HUDEP-2 (cell line): ENCODE data around the gene CLK3.

Source experiments
- DNase-seq, 76 experiments: peaks; one replicate each; lab custom pipeline; 2025; ENCODE audit not compliant: unreplicated experiment in 76 of 76; lab: John Stamatoyannopoulos, UW

CLK3 gene

DNA sequence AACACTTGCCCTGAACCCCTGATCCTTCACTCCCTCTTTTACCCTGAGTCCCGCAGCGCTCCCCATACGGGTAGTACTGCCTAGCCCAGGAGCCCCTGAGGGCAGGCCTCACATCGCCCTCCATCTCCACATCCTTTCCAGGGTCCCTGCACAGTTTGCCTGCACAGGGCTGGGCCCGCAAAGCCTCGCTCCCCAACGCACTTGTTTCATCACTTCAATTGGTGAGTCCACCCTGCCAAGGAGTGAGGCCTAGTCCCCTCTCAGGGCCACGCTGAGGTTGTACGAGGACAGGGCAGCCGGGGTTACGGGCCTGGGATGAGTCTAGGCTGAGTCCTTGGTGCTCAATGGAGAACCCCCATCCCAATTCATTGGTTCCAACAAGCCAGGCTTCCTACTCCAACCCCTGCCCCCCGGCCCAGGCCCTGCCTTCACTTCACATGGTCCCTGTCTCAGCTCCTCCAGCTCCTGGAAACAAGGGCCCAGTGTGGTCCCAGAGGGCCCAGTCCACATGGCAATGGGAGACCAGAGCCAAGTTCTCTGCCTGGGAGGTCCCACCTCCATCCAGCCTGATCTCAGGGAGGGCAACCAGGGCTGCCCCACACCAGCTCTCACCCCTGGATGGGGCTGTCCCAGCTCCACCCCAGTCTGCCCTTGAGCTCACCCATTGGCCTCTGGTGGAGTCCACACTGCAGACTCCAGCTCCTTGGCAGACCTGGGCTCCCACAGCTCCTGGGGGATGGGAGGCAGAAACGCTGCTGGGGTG is 12.4 kb upstream of the CLK3 start:
- no peak for DNase-seq

DNA sequence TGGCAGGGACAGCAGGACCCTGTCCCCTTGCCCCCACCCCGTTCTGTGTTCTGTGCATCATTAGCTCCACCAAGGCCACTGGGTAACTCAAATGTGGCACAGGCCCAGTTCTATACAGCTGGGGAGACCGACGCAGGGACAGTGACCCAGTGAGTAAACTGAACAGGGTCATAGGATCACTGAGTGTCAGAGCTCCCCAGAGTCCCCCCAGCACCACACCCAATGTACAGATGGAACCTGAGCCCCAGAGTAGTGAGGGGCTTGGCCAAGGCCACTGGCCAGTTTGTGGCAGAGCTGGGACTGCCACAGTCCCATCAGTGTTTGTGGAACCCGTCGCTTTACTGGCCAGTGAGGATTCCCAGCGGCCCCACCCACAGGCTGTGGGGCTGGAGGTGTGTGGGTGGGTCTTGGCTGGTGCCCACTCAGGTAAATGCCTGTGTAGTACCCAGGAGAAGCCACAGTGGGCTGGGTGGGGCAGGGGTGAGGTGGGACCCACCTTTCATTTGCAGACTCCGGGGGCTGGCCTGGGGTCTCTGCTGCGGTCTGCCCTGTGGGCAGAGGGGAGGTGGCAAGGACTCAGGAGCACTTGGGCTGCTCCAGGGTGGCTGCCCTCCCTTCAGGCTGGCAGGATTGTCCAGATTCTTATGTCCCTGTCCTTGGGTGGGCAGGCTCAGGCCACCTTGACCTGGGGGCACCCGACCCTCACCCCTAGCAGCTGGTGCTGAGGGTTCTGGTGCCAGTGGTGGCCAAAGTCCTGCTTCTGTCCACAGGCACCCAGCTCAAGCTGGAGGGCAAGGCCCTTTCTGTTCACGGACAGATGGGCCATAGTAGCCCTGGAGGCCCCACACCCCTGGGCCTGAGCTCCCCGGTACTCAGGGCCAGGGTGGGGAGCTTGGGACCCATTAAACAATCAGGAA is 11.6 kb upstream of the CLK3 start:
- no peak for DNase-seq

DNA sequence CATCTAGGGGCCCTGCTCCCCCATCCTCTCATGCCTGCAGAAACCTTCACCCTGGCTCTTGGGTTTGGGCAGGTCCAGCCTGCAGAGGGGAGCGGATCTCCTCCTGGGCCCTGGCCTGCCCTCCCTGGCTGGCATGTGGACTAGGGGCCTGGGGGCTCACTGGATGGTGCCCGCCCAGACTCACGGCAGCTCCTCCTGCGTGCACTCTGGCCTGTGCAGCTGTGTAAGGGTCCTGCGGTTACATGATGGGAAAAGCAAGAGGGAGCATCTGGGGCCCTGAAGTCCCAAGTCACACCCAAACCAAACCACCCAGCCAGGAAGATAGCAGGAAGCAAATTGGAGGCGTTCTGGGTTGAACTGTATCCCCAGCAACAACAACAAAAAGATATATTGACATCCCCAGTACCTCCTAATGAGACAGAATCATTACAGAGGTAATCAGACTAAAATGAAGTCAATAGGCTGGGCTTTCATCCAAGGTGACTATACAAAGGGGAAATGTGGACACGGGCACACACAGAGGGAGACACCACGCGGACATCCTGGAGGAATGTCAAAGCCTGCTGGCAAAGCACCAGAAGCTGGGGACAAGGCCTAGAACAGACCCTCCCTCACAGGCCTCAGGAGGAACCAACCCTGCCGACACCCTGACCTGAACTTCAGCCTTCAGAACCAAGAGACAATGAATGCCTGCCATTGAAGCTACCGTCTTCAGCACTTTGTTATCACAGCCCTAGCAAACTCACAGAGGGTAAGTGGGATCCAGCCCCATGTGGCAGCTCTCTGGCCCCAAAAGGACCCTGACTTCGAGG is 10.4 kb upstream of the CLK3 start:
- DNase-seq, result no peak

DNA sequence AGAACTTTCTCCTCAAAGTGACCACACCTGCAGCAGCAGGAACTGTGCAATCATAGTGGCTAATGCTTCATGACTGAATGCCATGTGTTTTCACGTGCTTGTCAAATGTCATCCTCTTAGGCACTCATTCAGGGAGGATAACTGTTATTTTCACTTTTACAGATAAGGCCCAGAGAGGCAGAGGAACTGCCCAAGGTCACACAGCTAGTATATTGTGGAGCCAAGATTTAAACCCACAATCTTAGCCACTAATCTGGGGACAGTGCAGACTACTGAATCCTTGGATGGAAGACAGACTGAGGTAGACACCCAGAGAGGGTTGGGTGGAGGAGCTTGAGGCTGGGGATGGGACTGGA is 9.9 kb upstream of the CLK3 start:
- DNase-seq, result peak in 3 of 76 experiments; percentile 14 to 24 (median 23)

DNA sequence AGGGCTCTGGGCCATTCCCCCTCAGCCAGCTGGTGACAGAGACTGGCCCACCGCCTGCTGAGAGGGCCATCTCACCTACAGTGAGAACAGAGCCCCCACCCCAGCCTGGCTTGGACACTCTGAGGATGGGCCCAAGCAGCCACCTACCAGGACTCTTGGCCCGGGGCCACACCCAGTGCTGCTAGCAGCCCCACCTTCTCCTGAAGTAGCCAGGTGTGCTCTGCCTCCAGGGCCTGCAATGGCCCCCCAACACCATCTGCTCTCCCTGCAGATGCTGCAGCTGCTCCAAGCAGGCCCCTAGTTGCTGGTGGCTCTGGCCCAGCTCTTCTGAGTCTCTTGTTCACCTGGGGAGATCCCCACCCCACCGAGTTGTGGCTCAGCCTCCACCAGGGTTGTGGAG is 6.8 kb upstream of the CLK3 start:
- DNase-seq, result no peak

DNA sequence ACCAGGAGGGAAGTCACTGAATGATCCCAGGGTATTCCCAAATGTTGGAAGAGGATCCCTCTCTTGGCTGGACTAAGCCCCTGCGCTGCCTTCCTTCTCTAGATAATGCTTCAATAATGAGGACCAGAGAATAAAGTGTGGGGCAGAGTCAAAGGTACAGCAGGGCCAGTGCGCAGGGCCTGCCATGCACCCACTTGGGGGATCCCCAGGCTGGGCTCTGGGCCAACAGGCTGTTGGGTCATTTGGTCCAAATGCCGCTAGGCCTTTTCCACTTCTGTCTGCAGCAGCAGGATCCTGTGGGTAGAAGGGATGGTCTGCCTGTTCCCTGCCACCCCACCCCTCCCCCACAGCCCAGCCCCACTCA is 5.7 kb upstream of the CLK3 start:
- peak in 1 of 76 experiments; percentile 50 for DNase-seq

DNA sequence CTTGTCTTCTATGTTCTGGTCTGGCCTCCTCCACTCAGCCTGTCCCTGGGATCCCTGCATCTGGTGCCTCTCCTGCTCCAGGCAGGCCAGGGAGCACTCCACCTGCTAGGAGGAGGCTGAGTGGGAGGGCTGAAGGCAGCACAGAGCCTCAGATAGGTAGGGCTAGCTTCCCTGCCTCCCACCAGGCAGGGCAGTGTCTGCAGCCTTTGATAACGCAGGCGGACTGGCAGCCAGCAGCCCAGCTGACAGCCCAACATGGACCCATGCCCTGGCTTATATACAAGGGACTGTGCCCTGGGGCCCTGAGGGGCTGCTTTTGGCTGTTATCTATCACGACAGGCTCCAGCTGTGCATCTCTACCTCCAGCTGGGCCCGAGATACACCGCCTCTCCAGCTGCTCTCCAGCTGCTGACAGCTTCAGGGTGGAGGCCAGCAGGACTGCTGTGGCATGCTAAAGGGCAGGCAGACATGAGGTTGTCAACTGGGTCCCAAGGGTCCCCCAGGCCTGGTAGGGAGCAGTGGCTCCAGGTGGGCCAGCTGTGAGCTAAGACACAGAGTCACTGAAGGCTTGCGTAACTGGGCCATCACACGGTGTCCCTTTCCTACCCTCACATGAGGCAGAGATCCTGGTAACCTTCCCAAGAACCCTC is 5.2 kb upstream of the CLK3 start:
- peak in 75 of 76 experiments; percentile 37 to 100 (median 98) for DNase-seq

DNA sequence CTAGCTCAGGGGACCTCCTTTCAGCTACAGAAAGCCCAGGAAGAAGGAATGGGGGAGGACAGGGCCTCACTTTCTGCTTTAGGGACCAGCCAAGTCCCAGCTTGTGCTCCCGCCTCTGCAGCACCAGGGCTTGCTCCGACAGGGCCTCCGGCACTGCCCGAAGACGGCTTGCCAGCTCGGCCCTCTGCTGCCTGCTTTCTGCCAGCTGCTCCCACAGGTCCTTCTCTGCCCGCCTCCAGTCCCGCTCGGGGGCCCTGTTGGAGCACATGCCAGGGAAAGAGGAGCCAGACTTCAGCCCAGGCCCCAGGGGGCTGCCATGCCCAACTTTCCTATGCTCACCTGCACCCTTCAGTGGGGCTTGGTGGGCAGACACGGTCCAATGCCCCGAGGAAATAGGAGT is 4.3 kb upstream of the CLK3 start:
- DNase-seq, result peak in 1 of 76 experiments; percentile 46

DNA sequence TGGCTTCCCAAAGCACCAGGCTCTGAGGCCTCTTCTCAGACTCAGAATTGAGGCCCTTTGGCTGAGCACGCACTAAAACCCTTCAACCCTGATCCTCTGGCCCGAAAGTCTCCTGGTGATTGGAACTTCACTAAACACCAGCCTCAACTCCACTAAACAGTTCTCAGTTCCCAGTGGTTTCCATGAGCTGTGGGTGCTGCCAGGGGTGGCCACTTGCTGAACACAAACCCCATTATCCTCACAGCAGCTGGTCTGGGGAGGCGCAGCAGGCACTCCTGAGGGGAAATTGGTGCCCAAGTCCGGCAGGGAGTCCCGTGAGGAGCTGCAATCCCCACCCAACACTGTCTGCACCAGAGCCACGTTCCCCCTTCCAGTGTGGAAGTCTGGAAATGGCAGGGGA is 3.8 kb upstream of the CLK3 start:
- no peak for DNase-seq

DNA sequence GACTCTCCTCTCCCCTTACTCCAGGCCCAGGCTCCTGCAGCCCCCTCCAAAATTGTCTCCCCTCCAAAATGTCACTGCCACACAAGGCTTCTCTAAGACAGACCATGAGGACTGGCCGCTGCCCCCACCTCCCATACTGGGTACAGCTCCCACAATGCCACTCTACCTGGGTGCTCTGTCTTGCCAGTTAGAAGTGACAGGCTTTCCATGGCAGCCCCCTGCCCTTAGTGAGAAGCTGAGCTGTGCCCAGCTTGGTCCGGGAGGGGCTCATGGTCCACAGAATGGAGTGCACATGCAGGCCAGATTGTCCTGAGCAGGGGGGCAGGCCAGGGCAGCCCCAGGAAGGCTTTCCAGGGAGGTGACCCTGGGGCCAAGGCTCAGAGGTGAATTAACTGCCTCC is 3.0 kb upstream of the CLK3 start:
- no peak for DNase-seq

DNA sequence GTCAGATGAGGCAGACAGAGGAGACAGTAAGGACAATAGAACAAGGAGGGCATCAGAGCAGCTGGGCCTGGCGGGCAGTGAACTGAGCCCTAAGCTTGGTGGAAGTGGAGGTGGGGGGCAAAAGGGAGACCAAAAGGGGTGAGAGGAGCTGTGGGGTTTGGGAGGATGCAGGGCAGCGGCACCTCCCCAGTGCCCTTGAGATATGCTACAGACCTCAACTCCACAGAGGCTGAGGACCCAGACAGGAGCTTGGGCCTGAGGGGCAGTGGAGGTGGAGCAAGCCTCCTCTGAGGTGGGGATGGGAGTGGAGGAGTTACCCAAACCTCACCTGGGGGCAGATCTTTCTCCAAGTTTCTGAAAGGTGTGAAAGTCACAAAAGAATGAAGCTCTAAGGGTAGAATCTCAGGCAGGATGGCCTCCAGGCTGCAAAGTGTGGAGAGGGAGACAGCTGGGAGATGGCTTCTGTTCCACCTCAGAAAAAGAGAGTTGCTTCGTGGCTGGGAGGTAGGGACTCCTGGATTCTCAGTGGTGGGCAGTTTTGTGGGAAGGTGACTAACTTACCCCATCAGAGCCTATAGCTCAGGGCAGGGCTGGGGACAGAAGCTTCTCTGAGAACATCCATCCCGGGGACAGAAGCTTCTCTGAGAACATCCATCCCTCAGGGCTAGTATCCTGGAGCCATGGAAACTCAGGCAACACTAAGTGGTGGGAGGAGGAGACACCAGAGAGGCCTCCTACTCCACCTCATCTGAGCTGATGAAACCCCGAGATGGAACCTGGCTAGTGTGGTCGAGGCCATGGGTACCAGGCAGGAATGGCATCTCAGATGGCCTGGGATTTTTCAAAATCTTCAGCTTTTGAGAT is 2.3 kb upstream of the CLK3 start:
- DNase-seq, result no peak

DNA sequence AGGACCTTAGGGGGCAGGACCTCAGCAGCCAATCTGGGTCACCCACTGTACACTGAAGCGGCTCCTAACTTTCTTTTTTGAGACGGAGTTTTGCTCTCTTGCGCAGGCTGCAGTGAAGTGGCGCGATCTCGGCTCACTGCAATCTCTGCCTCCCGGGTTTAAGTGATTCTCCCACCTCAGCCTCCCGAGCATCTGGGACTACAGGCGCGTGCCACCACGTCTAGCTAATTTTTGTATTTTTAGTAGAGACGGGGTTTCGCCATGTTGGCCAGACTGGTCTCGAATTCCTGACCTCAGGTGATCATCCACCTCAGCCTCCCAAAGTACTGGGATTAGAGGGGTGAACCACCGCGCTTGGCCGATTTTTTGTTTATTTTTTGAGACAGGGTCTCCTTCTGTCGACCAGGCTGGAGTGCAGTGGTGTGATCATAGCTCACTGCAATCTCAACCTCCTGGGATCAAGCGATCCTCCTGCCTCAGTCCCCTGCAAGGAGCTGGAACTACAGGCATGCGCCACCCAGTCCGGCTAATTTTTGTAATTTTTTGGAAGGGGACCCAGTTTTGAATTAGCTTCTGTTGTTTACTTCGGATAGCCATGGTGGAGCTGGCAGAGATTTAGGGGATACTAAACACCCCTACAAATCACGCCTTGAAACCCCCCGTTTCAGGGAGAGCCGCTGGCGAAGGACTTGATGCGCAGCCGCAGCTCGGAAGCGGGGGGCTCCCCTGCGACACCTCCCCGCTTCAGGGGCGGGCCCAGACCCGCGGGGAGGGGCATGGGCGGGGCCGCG is 1.5 kb upstream of the CLK3 start:
- DNase-seq, result peak in 1 of 76 experiments; percentile 18

DNA sequence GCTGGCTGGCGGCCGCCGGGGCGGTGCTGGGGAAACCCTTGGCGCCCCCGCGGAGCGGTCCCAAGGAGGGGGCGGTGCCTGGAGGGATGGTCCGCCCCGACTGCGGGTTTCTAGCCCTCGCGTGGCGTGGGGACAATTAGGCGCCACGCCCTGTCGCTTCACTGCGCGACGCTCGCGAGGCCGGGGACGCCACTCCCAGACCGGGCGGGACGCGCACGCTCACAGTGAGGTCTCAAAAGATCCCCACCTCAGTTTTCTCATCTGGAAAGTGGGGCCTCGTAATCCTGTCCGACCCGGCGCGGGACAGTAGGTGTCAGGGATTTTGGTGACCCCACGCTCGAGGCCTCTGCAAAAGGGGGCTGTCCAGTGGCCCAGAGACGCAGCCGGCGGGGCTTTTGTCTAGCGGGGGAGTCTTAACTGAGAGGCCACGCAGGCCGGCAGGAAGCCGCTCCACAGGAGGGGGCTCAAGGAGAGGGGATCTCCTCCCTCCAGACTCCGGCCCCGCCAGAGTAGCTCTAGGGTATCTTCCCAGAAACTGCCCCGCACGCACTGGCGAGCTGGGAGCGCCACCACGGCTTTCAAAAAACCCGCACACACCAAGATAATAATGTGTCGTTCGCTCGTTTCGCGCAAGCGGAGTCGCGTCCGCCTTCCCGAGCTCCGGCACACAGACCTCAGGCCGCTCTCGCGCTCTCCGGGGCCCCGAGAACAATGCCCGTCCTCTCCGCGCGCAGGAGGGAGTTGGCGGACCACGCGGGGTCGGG is 710 bp upstream of the CLK3 start:
- peak in 62 of 76 experiments; percentile 11 to 81 (median 58) for DNase-seq

DNA sequence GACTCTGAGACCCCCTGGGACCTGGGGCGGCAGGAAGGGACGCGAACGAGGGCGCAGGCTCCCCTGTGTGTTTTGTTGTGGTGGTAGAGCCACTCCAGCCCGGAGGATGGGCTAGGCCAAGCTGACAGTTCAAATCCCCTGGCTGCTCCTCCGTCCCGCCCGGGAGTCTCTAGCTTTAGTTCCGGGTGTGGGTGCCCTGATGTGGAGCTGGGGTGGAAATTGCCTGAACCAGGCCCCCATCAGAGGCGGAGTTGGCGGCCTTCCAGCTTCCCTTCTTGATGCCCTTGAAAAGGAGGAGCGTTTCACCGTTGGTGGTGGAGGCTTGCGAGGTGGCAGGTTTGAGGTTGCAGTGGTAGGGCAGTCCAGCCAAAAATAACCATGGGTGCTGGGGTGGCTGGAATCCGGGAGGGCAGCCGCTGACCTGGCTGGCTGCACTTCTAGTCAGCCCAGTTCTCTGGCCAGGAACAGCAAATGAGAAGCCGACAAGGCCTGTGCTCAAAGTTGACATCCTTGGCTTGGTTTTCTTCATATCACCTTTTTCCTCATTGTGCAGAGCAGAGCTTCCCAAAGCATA is 817 bp downstream of the CLK3 start:
- peak in 72 of 76 experiments; percentile 5 to 86 (median 66) for DNase-seq

DNA sequence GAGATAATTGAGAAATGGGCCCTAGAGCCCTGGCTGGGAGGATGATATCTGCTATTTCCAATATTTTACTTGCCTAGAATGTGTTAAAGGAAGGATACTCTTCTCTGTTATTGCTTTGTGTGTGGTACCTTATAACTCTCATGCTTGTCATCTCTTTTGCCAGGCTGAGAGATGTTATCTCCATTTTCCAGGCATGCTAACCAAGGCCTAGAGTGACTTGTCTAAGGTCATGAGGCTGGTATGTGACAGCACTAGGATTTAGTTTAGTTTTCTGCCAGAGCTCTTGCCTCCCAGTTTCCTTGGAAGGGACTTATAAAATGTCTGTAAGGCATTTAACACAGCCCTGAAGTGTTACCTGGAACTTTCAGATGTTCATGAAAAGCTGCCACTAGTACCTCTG is 1.4 kb downstream of the CLK3 start:
- DNase-seq, result peak in 19 of 76 experiments; percentile 2 to 46 (median 18)

DNA sequence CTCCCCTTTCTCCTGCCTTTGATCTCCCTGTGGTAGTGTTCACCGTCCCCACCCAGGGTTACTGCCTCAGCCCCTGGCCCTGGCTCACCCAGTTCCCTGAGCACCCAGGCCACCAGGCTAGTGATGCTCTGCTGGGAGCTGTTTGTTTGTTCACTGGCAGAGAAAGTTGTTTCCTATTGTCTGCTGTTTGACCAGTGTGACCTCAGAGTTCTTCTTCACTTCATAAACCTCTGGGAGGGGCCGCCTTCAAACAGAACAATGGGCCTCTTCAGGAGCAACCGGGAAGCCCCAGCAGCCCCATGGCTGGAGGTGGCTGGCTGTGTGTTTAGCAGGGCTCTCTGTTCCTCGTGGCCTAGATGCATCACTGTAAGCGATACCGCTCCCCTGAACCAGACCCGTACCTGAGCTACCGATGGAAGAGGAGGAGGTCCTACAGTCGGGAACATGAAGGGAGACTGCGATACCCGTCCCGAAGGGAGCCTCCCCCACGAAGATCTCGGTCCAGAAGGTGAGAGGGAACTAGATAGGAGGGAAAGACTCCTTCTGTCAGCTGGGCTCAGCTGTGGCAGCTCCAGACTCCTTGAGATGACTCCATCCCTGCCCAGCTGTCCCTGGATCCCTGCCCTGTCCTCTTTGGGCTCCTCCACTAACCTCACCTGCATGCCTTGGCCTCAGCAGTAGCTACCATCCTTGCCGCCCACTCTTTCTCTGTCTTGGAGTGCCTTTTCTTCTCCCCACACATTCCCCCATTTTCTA is 3.4 kb downstream of the CLK3 start:
- no peak for DNase-seq
